WTC11 (cell line): ENCODE data around the gene MAML2. TPM values are rescaled to one million over a fixed set of nuclear protein-coding genes. Genes with fewer than 3 reads are reported as not detected.

ENCODE experiments used
- ATAC-seq: fragments of 200-7000 bp; cut with Tn5 transposase; 2 replicates; pipeline ENCODE4 v1.10.0; 2021; ENCODE audit warnings: mild to moderate bottlenecking, moderate library complexity
- CTCF ChIA-PET: fragments of 300-600 bp; sonication (Branson Sonifier 250); formaldehyde crosslinking; loops from one replicate; lab custom pipeline; 2021; ENCODE audit warnings: antibody characterized with exemption; lab: Charles Lee
- POLR2A ChIA-PET: fragments of 350-600 bp; sonication (Branson Sonifier 250); formaldehyde crosslinking; loops from one replicate; lab custom pipeline; 2021; ENCODE audit warnings: antibody characterized with exemption; lab: Charles Lee
- DNase-seq: peaks from one replicate; pipeline ENCODE4 v3.0.0; 2021; ENCODE audit warnings: low spot score
- H3K27ac Mint-ChIP-seq: 2 replicates; pipeline ENCODE4 v1.8.0; 2021; ENCODE audit warnings: mixed read lengths
- H3K27me3 Mint-ChIP-seq: 2 replicates; pipeline ENCODE4 v1.8.0; 2021; ENCODE audit warnings: low read depth, mild to moderate bottlenecking, moderate library complexity, mixed read lengths
- H3K36me3 Mint-ChIP-seq: 2 replicates; pipeline ENCODE4 v1.8.0; 2021; ENCODE audit warnings: mixed read lengths
- H3K4me1 Mint-ChIP-seq: 2 replicates; pipeline ENCODE4 v1.8.0; 2022; ENCODE audit warnings: mixed read lengths
- H3K4me3 Mint-ChIP-seq: 2 replicates; pipeline ENCODE4 v1.8.0; 2021; ENCODE audit warnings: mild to moderate bottlenecking, moderate library complexity, mixed read lengths
- H3K9me3 Mint-ChIP-seq: 2 replicates; pipeline ENCODE4 v1.8.0; 2021; ENCODE audit warnings: mixed read lengths
- CBFB ChIP-seq: sonication (generic); formaldehyde crosslinking; IDR thresholded peaks from 2 replicates; pipeline ENCODE4 v1.8.1; 2022; ENCODE audit warnings: mild to moderate bottlenecking, low read depth, missing genetic modification reagents
- CREB1 ChIP-seq: sonication (generic); formaldehyde crosslinking; IDR thresholded peaks from 2 replicates; pipeline ENCODE4 v1.8.0; 2023; ENCODE audit warnings: mild to moderate bottlenecking, missing genetic modification reagents
- EMX1 ChIP-seq: fragments of 250-450 bp; sonication (Bioruptor Pico); IDR thresholded peaks from 2 replicates; pipeline ENCODE4 v1.8.0; 2021; ENCODE audit warnings: mild to moderate bottlenecking
- FOXK1 ChIP-seq: sonication (generic); formaldehyde crosslinking; IDR thresholded peaks from 2 replicates; pipeline ENCODE4 v1.8.0; 2022; ENCODE audit warnings: mild to moderate bottlenecking, moderate library complexity, missing genetic modification reagents
- JUN ChIP-seq: sonication (generic); formaldehyde crosslinking; IDR thresholded peaks from 2 replicates; pipeline ENCODE4 v1.8.0; 2023; ENCODE audit warnings: mild to moderate bottlenecking, missing genetic modification reagents
- MXD4 ChIP-seq: fragments of 250-450 bp; sonication (Bioruptor Pico); IDR thresholded peaks from 2 replicates; pipeline ENCODE4 v1.8.0; 2021; ENCODE audit warnings: mild to moderate bottlenecking, moderate library complexity, borderline replicate concordance
- NFE2L1 ChIP-seq: sonication (generic); formaldehyde crosslinking; IDR thresholded peaks from 2 replicates; pipeline ENCODE4 v1.8.1; 2023; ENCODE audit warnings: missing genetic modification reagents
- NR1H2 ChIP-seq: sonication (generic); formaldehyde crosslinking; IDR thresholded peaks from 2 replicates; pipeline ENCODE4 v1.9.0; 2021; ENCODE audit warnings: mild to moderate bottlenecking, moderate library complexity, missing genetic modification reagents
- PRRX2 ChIP-seq: fragments of 250-450 bp; sonication (Bioruptor Pico); IDR thresholded peaks from 2 replicates; pipeline ENCODE4 v1.8.0; 2021; ENCODE audit warnings: mild to moderate bottlenecking
- SMAD3 ChIP-seq: sonication (generic); formaldehyde crosslinking; IDR thresholded peaks from 2 replicates; pipeline ENCODE4 v1.8.0; 2022; ENCODE audit warnings: missing genetic modification reagents, mild to moderate bottlenecking, borderline replicate concordance
- SMAD4 ChIP-seq: sonication (generic); formaldehyde crosslinking; IDR thresholded peaks from 2 replicates; pipeline ENCODE4 v1.8.0; 2022; ENCODE audit warnings: mild to moderate bottlenecking, missing genetic modification reagents
- SP1 ChIP-seq: sonication (generic); formaldehyde crosslinking; conservative IDR thresholded peaks from 2 replicates; pipeline ENCODE4 v1.8.1; 2022; ENCODE audit warnings: missing genetic modification reagents
- TP53 ChIP-seq: sonication (generic); formaldehyde crosslinking; IDR thresholded peaks from 2 replicates; pipeline ENCODE4 v1.8.1; 2023; ENCODE audit warnings: mild to moderate bottlenecking, missing genetic modification reagents
- ZBTB21 ChIP-seq: sonication (generic); formaldehyde crosslinking; IDR thresholded peaks from 2 replicates; pipeline ENCODE4 v1.8.1; 2023; ENCODE audit warnings: mild to moderate bottlenecking, missing genetic modification reagents, borderline replicate concordance
- total RNA-seq: library from RNA; stranded (reverse); gene quantifications from 3 replicates; pipeline ENCODE4 v1.2.3, GENCODE V29; 2021
- TF ChIP-seq, protein P1 (sequence below): sonication (generic); formaldehyde crosslinking; IDR thresholded peaks from 2 replicates; pipeline ENCODE4 v1.8.0; 2023; ENCODE audit warnings: missing genetic modification reagents, mild to moderate bottlenecking, borderline replicate concordance
- TF ChIP-seq, protein P2 (sequence below): sonication (generic); formaldehyde crosslinking; IDR thresholded peaks from 2 replicates; pipeline ENCODE4 v1.8.1; 2023; ENCODE audit warnings: mild to moderate bottlenecking, missing genetic modification reagents, moderate library complexity
- TF ChIP-seq, protein P3 (sequence below): sonication (generic); formaldehyde crosslinking; IDR thresholded peaks from 2 replicates; pipeline ENCODE4 v1.8.1; 2023; ENCODE audit warnings: mild to moderate bottlenecking, missing genetic modification reagents
- TF ChIP-seq, protein P4 (sequence below): sonication (generic); formaldehyde crosslinking; IDR thresholded peaks from 2 replicates; pipeline ENCODE4 v1.8.0; 2023; ENCODE audit warnings: missing genetic modification reagents
- TF ChIP-seq, protein P5 (sequence below): sonication (generic); formaldehyde crosslinking; IDR thresholded peaks from 2 replicates; pipeline ENCODE4 v1.8.0; 2022; ENCODE audit warnings: mild to moderate bottlenecking, missing genetic modification reagents

The MAML2 gene
- total RNA-seq, 1 experiment from 2014 or later: 8.1 TPM

DNA sequence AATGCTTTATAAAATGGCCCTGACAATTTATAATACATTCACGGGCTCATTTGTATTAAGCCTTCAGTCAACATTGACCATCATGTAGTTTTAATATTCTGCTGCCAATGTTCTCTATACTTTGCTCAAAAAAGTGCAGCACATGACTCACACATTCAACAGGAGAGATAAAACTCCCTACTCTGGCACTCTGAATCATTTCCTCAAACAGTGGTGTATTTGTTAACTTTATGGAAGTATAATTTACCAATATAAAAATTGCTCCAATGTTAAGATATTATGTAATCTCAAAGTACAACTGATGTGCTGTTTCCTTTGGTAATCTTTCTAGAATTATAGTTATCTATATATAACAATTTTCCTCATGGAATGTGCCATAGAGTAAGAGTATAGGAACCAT lies 39.9 kb downstream of the MAML2 start (continued):
- TF ChIP-seq, protein P1, sequence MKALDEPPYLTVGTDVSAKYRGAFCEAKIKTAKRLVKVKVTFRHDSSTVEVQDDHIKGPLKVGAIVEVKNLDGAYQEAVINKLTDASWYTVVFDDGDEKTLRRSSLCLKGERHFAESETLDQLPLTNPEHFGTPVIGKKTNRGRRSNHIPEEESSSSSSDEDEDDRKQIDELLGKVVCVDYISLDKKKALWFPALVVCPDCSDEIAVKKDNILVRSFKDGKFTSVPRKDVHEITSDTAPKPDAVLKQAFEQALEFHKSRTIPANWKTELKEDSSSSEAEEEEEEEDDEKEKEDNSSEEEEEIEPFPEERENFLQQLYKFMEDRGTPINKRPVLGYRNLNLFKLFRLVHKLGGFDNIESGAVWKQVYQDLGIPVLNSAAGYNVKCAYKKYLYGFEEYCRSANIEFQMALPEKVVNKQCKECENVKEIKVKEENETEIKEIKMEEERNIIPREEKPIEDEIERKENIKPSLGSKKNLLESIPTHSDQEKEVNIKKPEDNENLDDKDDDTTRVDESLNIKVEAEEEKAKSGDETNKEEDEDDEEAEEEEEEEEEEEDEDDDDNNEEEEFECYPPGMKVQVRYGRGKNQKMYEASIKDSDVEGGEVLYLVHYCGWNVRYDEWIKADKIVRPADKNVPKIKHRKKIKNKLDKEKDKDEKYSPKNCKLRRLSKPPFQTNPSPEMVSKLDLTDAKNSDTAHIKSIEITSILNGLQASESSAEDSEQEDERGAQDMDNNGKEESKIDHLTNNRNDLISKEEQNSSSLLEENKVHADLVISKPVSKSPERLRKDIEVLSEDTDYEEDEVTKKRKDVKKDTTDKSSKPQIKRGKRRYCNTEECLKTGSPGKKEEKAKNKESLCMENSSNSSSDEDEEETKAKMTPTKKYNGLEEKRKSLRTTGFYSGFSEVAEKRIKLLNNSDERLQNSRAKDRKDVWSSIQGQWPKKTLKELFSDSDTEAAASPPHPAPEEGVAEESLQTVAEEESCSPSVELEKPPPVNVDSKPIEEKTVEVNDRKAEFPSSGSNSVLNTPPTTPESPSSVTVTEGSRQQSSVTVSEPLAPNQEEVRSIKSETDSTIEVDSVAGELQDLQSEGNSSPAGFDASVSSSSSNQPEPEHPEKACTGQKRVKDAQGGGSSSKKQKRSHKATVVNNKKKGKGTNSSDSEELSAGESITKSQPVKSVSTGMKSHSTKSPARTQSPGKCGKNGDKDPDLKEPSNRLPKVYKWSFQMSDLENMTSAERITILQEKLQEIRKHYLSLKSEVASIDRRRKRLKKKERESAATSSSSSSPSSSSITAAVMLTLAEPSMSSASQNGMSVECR: no peak

DNA sequence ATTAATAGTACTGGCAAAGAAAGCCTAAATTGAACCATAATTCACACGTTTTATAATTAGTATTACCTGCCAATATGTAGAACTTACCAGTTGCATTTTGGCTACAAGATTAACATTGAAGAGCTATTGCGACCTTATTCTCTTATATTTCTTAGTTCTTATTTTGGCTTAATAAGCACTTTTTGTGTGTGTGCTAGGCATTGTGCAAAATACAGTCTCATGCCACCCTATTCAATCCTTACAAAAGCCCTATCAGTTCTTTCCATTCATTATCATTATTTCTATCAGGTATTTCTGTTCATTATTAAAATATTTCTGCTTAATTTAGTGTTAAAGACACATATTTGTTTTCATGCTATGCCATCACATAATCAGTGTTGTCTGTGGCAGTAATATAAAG lies 41.2 kb downstream of the MAML2 start:
- Mint-ChIP-seq H3K4me3 (no peak overlapping the region), H3K27ac (no peak overlapping the region), H3K4me1 (peaks cover 28% of the 10 kb centered on the region), H3K36me3 (no peaks in the 10 kb centered on the region), H3K9me3 (no peaks in the 10 kb centered on the region), H3K27me3 (no peaks in the 10 kb centered on the region)
- POLR2A ChIA-PET: no interaction called here
- CTCF ChIA-PET: no interaction called here
- ATAC-seq (no peak), DNase-seq (no peak)
- TF ChIP-seq EMX1 (CRISPR knock-in tag): no peak
- TF ChIP-seq, protein P2, sequence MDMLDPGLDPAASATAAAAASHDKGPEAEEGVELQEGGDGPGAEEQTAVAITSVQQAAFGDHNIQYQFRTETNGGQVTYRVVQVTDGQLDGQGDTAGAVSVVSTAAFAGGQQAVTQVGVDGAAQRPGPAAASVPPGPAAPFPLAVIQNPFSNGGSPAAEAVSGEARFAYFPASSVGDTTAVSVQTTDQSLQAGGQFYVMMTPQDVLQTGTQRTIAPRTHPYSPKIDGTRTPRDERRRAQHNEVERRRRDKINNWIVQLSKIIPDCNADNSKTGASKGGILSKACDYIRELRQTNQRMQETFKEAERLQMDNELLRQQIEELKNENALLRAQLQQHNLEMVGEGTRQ (CRISPR knock-in tag): no peak
- TF ChIP-seq CREB1: no peak
- no peak for TF ChIP-seq SMAD4 (CRISPR knock-in tag)
- TF ChIP-seq JUN (CRISPR knock-in tag): no peak
- no peak for TF ChIP-seq MXD4 (CRISPR knock-in tag)
- TF ChIP-seq CBFB (CRISPR knock-in tag): no peak
- no peak for TF ChIP-seq FOXK1 (CRISPR knock-in tag)
- no peak for TF ChIP-seq TP53 (CRISPR knock-in tag)
- no peak for TF ChIP-seq PRRX2 (CRISPR knock-in tag)
- no peak for TF ChIP-seq SMAD3 (CRISPR knock-in tag)
- no peak for TF ChIP-seq NFE2L1 (CRISPR knock-in tag)
- TF ChIP-seq, protein P3, sequence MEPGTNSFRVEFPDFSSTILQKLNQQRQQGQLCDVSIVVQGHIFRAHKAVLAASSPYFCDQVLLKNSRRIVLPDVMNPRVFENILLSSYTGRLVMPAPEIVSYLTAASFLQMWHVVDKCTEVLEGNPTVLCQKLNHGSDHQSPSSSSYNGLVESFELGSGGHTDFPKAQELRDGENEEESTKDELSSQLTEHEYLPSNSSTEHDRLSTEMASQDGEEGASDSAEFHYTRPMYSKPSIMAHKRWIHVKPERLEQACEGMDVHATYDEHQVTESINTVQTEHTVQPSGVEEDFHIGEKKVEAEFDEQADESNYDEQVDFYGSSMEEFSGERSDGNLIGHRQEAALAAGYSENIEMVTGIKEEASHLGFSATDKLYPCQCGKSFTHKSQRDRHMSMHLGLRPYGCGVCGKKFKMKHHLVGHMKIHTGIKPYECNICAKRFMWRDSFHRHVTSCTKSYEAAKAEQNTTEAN (CRISPR knock-in tag): no peak
- TF ChIP-seq, protein P4, sequence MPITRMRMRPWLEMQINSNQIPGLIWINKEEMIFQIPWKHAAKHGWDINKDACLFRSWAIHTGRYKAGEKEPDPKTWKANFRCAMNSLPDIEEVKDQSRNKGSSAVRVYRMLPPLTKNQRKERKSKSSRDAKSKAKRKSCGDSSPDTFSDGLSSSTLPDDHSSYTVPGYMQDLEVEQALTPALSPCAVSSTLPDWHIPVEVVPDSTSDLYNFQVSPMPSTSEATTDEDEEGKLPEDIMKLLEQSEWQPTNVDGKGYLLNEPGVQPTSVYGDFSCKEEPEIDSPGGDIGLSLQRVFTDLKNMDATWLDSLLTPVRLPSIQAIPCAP: no peak
- no peak for TF ChIP-seq NR1H2 (CRISPR knock-in tag)
- TF ChIP-seq, protein P5, sequence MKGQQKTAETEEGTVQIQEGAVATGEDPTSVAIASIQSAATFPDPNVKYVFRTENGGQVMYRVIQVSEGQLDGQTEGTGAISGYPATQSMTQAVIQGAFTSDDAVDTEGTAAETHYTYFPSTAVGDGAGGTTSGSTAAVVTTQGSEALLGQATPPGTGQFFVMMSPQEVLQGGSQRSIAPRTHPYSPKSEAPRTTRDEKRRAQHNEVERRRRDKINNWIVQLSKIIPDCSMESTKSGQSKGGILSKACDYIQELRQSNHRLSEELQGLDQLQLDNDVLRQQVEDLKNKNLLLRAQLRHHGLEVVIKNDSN (CRISPR knock-in tag): no peak
- no peak for TF ChIP-seq ZBTB21 (CRISPR knock-in tag)
- TF ChIP-seq SP1 (CRISPR knock-in tag): no peak
